ENCODE data around the gene ANAPC15. TPM values are rescaled to one million over a fixed set of nuclear protein-coding genes. Genes with fewer than 3 reads are reported as not detected.

Gene ANAPC15
- total and polyA plus RNA-seq, 2 of the 13 experiments (the other 11 are each of a cell fraction or from before 2014, with no cell fraction given): 18.8 to 25.7 TPM

DNA sequence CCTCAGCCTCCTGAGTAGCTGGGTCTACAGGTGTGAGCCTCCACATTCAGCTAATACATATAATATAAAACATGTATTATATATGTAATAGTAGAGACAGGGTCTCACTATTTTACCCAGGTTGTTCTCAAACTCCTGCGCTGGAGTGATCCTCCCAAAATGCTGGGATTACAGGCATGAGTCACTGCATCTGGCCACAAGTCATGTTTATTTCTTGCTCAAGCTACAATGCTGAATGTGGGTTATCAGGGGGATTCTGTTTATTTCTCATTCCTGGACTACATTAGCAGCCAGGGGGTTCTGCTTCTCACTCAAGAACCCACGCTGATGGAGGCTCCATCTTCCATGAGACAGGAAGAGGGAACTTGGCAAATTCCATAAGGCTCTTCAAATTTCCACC, 47.8 kb upstream of the ANAPC15 start:
- ATAC-seq: no peak

More for the DNA sequence above, 47.8 kb upstream of the ANAPC15 start:
- TF ChIP-seq, protein P1, sequence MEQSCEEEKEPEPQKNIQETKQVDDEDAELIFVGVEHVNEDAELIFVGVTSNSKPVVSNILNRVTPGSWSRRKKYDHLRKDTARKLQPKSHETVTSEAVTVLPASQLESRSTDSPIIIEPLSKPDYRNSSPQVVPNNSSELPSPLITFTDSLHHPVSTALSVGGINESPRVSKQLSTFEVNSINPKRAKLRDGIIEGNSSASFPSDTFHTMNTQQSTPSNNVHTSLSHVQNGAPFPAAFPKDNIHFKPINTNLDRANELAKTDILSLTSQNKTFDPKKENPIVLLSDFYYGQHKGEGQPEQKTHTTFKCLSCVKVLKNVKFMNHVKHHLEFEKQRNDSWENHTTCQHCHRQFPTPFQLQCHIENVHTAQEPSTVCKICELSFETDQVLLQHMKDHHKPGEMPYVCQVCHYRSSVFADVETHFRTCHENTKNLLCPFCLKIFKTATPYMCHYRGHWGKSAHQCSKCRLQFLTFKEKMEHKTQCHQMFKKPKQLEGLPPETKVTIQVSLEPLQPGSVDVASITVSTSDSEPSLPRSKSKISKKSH (CRISPR knock-in tag; IDR thresholded peaks at IDR 0.05; ENCODE audit: borderline replicate concordance): no peak
- TF ChIP-seq, protein P2, sequence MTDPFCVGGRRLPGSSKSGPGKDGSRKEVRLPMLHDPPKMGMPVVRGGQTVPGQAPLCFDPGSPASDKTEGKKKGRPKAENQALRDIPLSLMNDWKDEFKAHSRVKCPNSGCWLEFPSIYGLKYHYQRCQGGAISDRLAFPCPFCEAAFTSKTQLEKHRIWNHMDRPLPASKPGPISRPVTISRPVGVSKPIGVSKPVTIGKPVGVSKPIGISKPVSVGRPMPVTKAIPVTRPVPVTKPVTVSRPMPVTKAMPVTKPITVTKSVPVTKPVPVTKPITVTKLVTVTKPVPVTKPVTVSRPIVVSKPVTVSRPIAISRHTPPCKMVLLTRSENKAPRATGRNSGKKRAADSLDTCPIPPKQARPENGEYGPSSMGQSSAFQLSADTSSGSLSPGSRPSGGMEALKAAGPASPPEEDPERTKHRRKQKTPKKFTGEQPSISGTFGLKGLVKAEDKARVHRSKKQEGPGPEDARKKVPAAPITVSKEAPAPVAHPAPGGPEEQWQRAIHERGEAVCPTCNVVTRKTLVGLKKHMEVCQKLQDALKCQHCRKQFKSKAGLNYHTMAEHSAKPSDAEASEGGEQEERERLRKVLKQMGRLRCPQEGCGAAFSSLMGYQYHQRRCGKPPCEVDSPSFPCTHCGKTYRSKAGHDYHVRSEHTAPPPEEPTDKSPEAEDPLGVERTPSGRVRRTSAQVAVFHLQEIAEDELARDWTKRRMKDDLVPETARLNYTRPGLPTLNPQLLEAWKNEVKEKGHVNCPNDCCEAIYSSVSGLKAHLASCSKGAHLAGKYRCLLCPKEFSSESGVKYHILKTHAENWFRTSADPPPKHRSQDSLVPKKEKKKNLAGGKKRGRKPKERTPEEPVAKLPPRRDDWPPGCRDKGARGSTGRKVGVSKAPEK (CRISPR knock-in tag; IDR thresholded peaks at IDR 0.05; ENCODE audit: borderline replicate concordance): no peak
- TF ChIP-seq ZNF354B (CRISPR knock-in tag; IDR thresholded peaks at IDR 0.05): no peak
- no peak for TF ChIP-seq FOXA1 (IDR thresholded peaks at IDR 0.05)
- TF ChIP-seq FOXA1 (CRISPR knock-in tag; IDR thresholded peaks at IDR 0.05): no peak
- TF ChIP-seq, protein P3, sequence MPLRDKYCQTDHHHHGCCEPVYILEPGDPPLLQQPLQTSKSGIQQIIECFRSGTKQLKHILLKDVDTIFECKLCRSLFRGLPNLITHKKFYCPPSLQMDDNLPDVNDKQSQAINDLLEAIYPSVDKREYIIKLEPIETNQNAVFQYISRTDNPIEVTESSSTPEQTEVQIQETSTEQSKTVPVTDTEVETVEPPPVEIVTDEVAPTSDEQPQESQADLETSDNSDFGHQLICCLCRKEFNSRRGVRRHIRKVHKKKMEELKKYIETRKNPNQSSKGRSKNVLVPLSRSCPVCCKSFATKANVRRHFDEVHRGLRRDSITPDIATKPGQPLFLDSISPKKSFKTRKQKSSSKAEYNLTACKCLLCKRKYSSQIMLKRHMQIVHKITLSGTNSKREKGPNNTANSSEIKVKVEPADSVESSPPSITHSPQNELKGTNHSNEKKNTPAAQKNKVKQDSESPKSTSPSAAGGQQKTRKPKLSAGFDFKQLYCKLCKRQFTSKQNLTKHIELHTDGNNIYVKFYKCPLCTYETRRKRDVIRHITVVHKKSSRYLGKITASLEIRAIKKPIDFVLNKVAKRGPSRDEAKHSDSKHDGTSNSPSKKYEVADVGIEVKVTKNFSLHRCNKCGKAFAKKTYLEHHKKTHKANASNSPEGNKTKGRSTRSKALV (CRISPR knock-in tag; IDR thresholded peaks at IDR 0.05): no peak
- no peak for TF ChIP-seq ZFY (CRISPR knock-in tag; IDR thresholded peaks at IDR 0.05)
- no peak for TF ChIP-seq ZNF552 (CRISPR knock-in tag; IDR thresholded peaks at IDR 0.05; ENCODE audit: borderline replicate concordance)
- TF ChIP-seq, protein P4, sequence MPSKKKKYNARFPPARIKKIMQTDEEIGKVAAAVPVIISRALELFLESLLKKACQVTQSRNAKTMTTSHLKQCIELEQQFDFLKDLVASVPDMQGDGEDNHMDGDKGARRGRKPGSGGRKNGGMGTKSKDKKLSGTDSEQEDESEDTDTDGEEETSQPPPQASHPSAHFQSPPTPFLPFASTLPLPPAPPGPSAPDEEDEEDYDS (CRISPR knock-in tag; IDR thresholded peaks at IDR 0.05): no peak
- TF ChIP-seq KLF9 (CRISPR knock-in tag; IDR thresholded peaks at IDR 0.05; ENCODE audit: low read depth): no peak
- TF ChIP-seq, protein P5, sequence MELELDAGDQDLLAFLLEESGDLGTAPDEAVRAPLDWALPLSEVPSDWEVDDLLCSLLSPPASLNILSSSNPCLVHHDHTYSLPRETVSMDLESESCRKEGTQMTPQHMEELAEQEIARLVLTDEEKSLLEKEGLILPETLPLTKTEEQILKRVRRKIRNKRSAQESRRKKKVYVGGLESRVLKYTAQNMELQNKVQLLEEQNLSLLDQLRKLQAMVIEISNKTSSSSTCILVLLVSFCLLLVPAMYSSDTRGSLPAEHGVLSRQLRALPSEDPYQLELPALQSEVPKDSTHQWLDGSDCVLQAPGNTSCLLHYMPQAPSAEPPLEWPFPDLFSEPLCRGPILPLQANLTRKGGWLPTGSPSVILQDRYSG (CRISPR knock-in tag; IDR thresholded peaks at IDR 0.05): no peak
- TF ChIP-seq ZMAT3 (CRISPR knock-in tag; conservative IDR thresholded peaks at IDR 0.05): no peak
- Histone ChIP-seq H3K36me3 (replicated peaks in 1 of 2; ENCODE audit: control insufficient read depth in 1 of 2, insufficient read depth in 2 of 2, low read length in 2 of 2) (no peaks in the 10 kb centered on the region), H3K4me1 (ENCODE audit: insufficient read depth, low read length) (peaks cover 9% of the 10 kb centered on the region; the same call in 1 of the 2 replicates), H3K9ac (ENCODE audit: insufficient read depth, low read depth, low read length) (no peak overlapping the region), H3K79me2 (ENCODE audit: insufficient read depth, low read length) (no peaks in the 10 kb centered on the region), H4K20me1 (ENCODE audit: insufficient read depth, low read length) (no peaks in the 10 kb centered on the region), H3K4me3 (replicated peaks in 1 of 3; ENCODE audit: insufficient read depth in 1 of 3, low read depth in 2 of 3, low read length in 3 of 3) (no peak overlapping the region), H3K27me3 (ENCODE audit: control insufficient read depth in 1 of 2, insufficient read depth in 2 of 2, low read length in 2 of 2) (no peaks in the 10 kb centered on the region; a peak in 1 of 5 replicates), H3K4me2 (ENCODE audit: low read depth, low read length) (no peak overlapping the region), H3K27ac (ENCODE audit: extremely low read length, insufficient read depth, low read length) (no peak overlapping the region), H2AFZ (ENCODE audit: low read length) (no peak overlapping the region), H3K9me3 (ENCODE audit: low read length) (no peaks in the 10 kb centered on the region)
- no peak for DNase-seq (ENCODE audit: low spot score)
- BruUV-seq (replicated peaks): no TSS peak
- POLR2A ChIA-PET: no interaction called here
- intact Hi-C loops (cut with micrococcal nuclease; ENCODE audit: unreplicated experiment): no loop called here
- in situ Hi-C loops (cut with HindIII; ENCODE audit: extremely low pct_ligation_motif_present, low pct_unique_long_range_greater_than_20kb): no loop called here
- 23% methylated on average over 2 of the region's 2 CpGs for WGBS (ENCODE audit: low lambda C conversion rate)
- no peak for FAIRE-seq
- CTCF ChIA-PET (ENCODE audit: low intra/inter-chr PET ratio, low total read pairs): no interaction called here
